IMR-90 (cell line): ENCODE results near the gene EPHA2. TPM values are rescaled to one million over a fixed set of nuclear protein-coding genes. Genes with fewer than 3 reads are reported as not detected.

Experiments
- ATAC-seq: fragments of 200-7000 bp; cut with Tn5 transposase; 2 replicates; pipeline ENCODE4 v1.9.1; 2020; ENCODE audit warnings: low read depth, mild to moderate bottlenecking, moderate library complexity
- BruUV-seq: library from RNA; stranded (reverse); fragments of 400-500 nt; replicated peaks from 2 replicates; lab custom pipeline; 2021; lab: Mats Ljungman, UMichigan
- CTCF ChIA-PET: fragments of 300-600 bp; formaldehyde crosslinking; extraction: SDS; loops from one replicate; lab custom pipeline; 2021; ENCODE audit warnings: antibody characterized with exemption; lab: Yijun Ruan, JAX
- POLR2A ChIA-PET: fragments of 300-600 bp; sonication (Branson Sonifier 250); formaldehyde crosslinking; loops from one replicate; lab custom pipeline; 2022; ENCODE audit warnings: antibody characterized with exemption; ENCODE audit not compliant: unreplicated experiment; lab: Charles Lee
- DNase-seq: peaks from one replicate; pipeline ENCODE4 v3.0.0; 2013
- H2AFZ ChIP-seq: replicated peaks from 2 replicates; pipeline ENCODE3; 2013; ENCODE audit warnings: low read length, mild to moderate bottlenecking; ENCODE audit not compliant: poor library complexity
- H2AK5ac ChIP-seq: 2 replicates; pipeline ENCODE4 v1.6.1; 2013; ENCODE audit warnings: low read depth, low read length, inconsistent platforms
- H2AK9ac ChIP-seq: replicated peaks from 2 replicates; pipeline ENCODE3; 2013; ENCODE audit warnings: mild to moderate bottlenecking, low read depth, low read length, moderate library complexity; ENCODE audit not compliant: poor library complexity
- H2BK120ac ChIP-seq: 2 replicates; pipeline ENCODE4 v1.6.1; 2013; ENCODE audit warnings: low read depth, low read length, inconsistent platforms
- H2BK15ac ChIP-seq: 3 replicates; pipeline ENCODE4 v1.6.1; 2013; ENCODE audit warnings: low read depth, low read length, inconsistent platforms
- H2BK20ac ChIP-seq: 2 replicates; pipeline ENCODE4 v1.6.1; 2013; ENCODE audit warnings: low read depth, mild to moderate bottlenecking, inconsistent platforms, low read length, moderate library complexity
- H2BK5ac ChIP-seq: 2 replicates; pipeline ENCODE4 v1.6.1; 2013; ENCODE audit warnings: mild to moderate bottlenecking, low read depth, low read length, inconsistent platforms; ENCODE audit not compliant: poor library complexity, severe bottlenecking
- H3K14ac ChIP-seq: replicated peaks from 2 replicates; pipeline ENCODE4 v1.6.1; 2013; ENCODE audit warnings: low read depth, low read length, inconsistent platforms
- H3K18ac ChIP-seq: 2 replicates; pipeline ENCODE4 v1.6.1; 2013; ENCODE audit warnings: low read depth, low read length, control low read depth
- H3K23ac ChIP-seq: 2 replicates; pipeline ENCODE4 v1.6.1; 2013; ENCODE audit warnings: low read depth, low read length, inconsistent platforms
- H3K27ac ChIP-seq: 2 replicates; pipeline ENCODE4 v1.5.1; 2013; ENCODE audit warnings: mild to moderate bottlenecking, control low read depth, low read length; ENCODE audit not compliant: insufficient read depth
- H3K27me3 ChIP-seq: 2 replicates; pipeline ENCODE4 v1.6.1; 2013; ENCODE audit warnings: low read length; ENCODE audit not compliant: control insufficient read depth, insufficient read depth
- H3K36me3 ChIP-seq: 2 replicates; pipeline ENCODE4 v1.6.1; 2013; ENCODE audit warnings: low read length, mixed read lengths; ENCODE audit not compliant: control insufficient read depth, insufficient read depth
- H3K4ac ChIP-seq: 2 replicates; pipeline ENCODE4 v1.6.1; 2013; ENCODE audit warnings: low read depth, low read length, inconsistent platforms
- H3K4me1 ChIP-seq: 2 replicates; pipeline ENCODE4 v1.6.1; 2013; ENCODE audit warnings: low read length, mixed read lengths; ENCODE audit not compliant: control insufficient read depth, insufficient read depth
- H3K4me2 ChIP-seq: 2 replicates; pipeline ENCODE4 v1.6.1; 2013; ENCODE audit warnings: low read depth, mild to moderate bottlenecking, control low read depth, low read length, moderate library complexity
- H3K4me3 ChIP-seq: 2 replicates; pipeline ENCODE4 v1.5.1; 2013; ENCODE audit warnings: low read depth, mild to moderate bottlenecking, control low read depth, low read length, moderate library complexity; ENCODE audit not compliant: insufficient read depth
- H3K56ac ChIP-seq: 2 replicates; pipeline ENCODE4 v1.6.1; 2013; ENCODE audit warnings: low read length, inconsistent platforms; ENCODE audit not compliant: insufficient read depth; ENCODE audit errors: extremely low read depth
- H3K79me1 ChIP-seq, 2 experiments: 2 replicates each; pipeline ENCODE4 v1.6.1; 2013; ENCODE audit warnings: low read length in 2 of 2, inconsistent platforms in 1 of 2, low read depth in 1 of 2
- H3K9ac ChIP-seq: 2 replicates; pipeline ENCODE4 v1.6.1; 2013; ENCODE audit warnings: low read depth, low read length, control low read depth
- H3K9me1 ChIP-seq: 2 replicates; pipeline ENCODE4 v1.6.1; 2013; ENCODE audit warnings: low read length, inconsistent platforms; ENCODE audit not compliant: insufficient read depth
- H3K9me3 ChIP-seq: 2 replicates; pipeline ENCODE4 v1.6.1; 2013; ENCODE audit warnings: low read length; ENCODE audit not compliant: control insufficient read depth, insufficient read depth
- H4K20me1 ChIP-seq: 2 replicates; pipeline ENCODE4 v1.6.1; 2013; ENCODE audit warnings: low read length, inconsistent platforms; ENCODE audit not compliant: insufficient read depth
- H4K5ac ChIP-seq: 2 replicates; pipeline ENCODE4 v1.6.1; 2013; ENCODE audit warnings: mild to moderate bottlenecking, low read depth, low read length, control low read depth
- H4K8ac ChIP-seq, 2 experiments: 2 replicates each; pipeline ENCODE4 v1.6.1; 2013; ENCODE audit warnings: low read depth in 2 of 2, low read length in 2 of 2, control low read depth in 1 of 2, inconsistent platforms in 1 of 2
- H4K91ac ChIP-seq: 2 replicates; pipeline ENCODE4 v1.6.1; 2013; ENCODE audit warnings: low read depth, low read length, inconsistent platforms; ENCODE audit not compliant: insufficient read depth
- BHLHE40 ChIP-seq: fragments of 150-350 bp; IDR thresholded peaks from 2 replicates; pipeline ENCODE4 v1.6.1; 2016; ENCODE audit warnings: mild to moderate bottlenecking, low read depth, low read length
- CHD1 ChIP-seq: IDR thresholded peaks from 2 replicates; pipeline ENCODE4 v1.6.1; 2012; ENCODE audit warnings: low read depth, low read length, improper control_type of control experiment
- FOS ChIP-seq: fragments of 150-350 bp; IDR thresholded peaks from 2 replicates; pipeline ENCODE4 v1.6.1; 2016; ENCODE audit warnings: low read depth, low read length
- MAFK ChIP-seq: IDR thresholded peaks from 2 replicates; pipeline ENCODE4 v1.6.1; 2012; ENCODE audit warnings: low read depth, low read length, improper control_type of control experiment
- MAZ ChIP-seq: IDR thresholded peaks from 2 replicates; pipeline ENCODE4 v1.6.1; 2012; ENCODE audit warnings: low read depth, mild to moderate bottlenecking, low read length, improper control_type of control experiment, moderate library complexity, borderline replicate concordance
- MXI1 ChIP-seq: IDR thresholded peaks from 2 replicates; pipeline ENCODE4 v1.6.1; 2012; ENCODE audit warnings: low read depth, mild to moderate bottlenecking, low read length, moderate library complexity, borderline replicate concordance
- NFE2L2 ChIP-seq: fragments of 150-350 bp; IDR thresholded peaks from 2 replicates; pipeline ENCODE4 v1.6.1; 2016; ENCODE audit warnings: low read depth, mild to moderate bottlenecking, low read length
- POLR2A ChIP-seq: IDR thresholded peaks from 2 replicates; pipeline ENCODE4 v1.6.1; 2012; ENCODE audit warnings: mild to moderate bottlenecking, low read depth, low read length
- RAD21 ChIP-seq: IDR thresholded peaks from 2 replicates; pipeline ENCODE4 v1.6.1; 2012; ENCODE audit warnings: low read length, improper control_type of control experiment
- RCOR1 ChIP-seq: IDR thresholded peaks from 2 replicates; pipeline ENCODE4 v1.6.1; 2012; ENCODE audit warnings: mild to moderate bottlenecking, low read length, improper control_type of control experiment; ENCODE audit not compliant: insufficient replicate concordance
- RFX5 ChIP-seq: IDR thresholded peaks from 2 replicates; pipeline ENCODE4 v1.8.0; 2012; ENCODE audit warnings: low read depth, mild to moderate bottlenecking, low read length, moderate library complexity
- SMC3 ChIP-seq: fragments of 150-350 bp; IDR thresholded peaks from 2 replicates; pipeline ENCODE4 v1.6.1; 2016; ENCODE audit warnings: low read depth, mild to moderate bottlenecking, antibody characterized with exemption, low read length, moderate library complexity
- WGBS, 2 experiments: methylation state at CpG; one replicate each; pipeline versions ENCODE4 v1.1.5 to v1.1.7; 2013; ENCODE audit warnings: missing lambda C conversion rate in 2 of 2; ENCODE audit not compliant: insufficient read length in 1 of 2; ENCODE audit errors: extremely low coverage in 2 of 2; 5-methylcytosine and 5-hydroxymethylcytosine counted together
- dilution Hi-C: fragments of 300-500 bp; cut with HindIII; formaldehyde crosslinking; loops from one replicate; pipeline ENCODE4 v1.14.3; 2018; ENCODE audit warnings: low sequenced_read_pairs; ENCODE audit not compliant: unreplicated experiment
- in situ Hi-C: fragments of 300-500 bp; cut with MboI; formaldehyde crosslinking; loops from 3 replicates; pipeline ENCODE4 v1.14.3; 2019; ENCODE audit warnings: low sequenced_read_pairs, inconsistent platforms, mixed read lengths
- intact Hi-C: fragments of 100-400 bp; cut with micrococcal nuclease; formaldehyde crosslinking; loops from 2 replicates; pipeline ENCODE4 v1.10.0; 2022
- polyA plus RNA-seq, 3 experiments: library from polyadenylated mRNA; depleted of rRNA; stranded (reverse); fragments of >200 nt; gene quantifications; 2 replicates each; pipeline ENCODE4 v1.2.3, GENCODE V29; 2012; ENCODE audit warnings: low replicate concordance in 1 of 3
- total RNA-seq: library from RNA; depleted of rRNA; stranded (reverse); fragments of >200 nt; gene quantifications from 2 replicates; pipeline ENCODE4 v1.2.3, GENCODE V29; 2012
- TF ChIP-seq, protein P1 (sequence below): conservative IDR thresholded peaks from 2 replicates; pipeline ENCODE4 v1.5.1; 2012; ENCODE audit warnings: mild to moderate bottlenecking, low read depth, low read length, improper control_type of control experiment
- TF ChIP-seq, protein P2 (sequence below): fragments of 150-350 bp; IDR thresholded peaks from 2 replicates; pipeline ENCODE4 v1.6.1; 2016; ENCODE audit warnings: low read depth, mild to moderate bottlenecking, low read length, moderate library complexity, borderline replicate concordance

Gene EPHA2
- total and polyA plus RNA-seq, 2 of the 4 experiments (the other 2 are of a cell fraction) = 24.0 to 72.6 TPM

DNA sequence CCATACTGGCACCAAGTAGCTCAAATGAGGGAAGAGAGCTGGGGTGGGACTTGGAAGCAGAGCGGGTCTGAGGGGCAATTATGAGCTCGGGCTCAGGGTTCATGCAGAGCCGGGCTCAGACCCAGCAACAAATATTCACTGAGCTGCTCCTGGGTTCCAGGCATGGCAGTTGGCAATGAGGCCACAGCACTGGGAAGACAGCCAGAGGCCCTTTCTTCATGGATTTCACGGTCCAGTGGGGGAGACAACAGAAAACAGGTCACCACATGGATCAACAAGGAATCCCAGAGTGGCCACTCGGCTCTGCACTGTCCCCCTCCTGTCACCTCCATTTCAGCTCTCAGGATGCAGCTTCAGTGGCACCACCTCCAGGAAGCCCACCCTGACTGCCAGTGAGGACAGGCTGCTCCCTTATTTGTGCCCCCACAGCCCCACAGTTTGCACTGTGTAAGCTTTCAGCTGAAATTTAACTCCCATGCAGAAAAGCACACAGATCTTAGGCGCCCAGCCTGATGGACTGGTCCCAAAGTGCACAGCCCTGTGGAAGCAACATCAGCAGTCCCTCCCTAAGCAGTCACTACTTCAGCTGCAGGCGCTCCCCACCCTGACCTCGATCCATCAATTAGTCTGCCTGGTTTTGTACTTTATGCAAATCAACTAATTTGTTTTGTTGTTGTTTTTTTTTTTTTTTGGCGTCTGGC lies 34.2 kb upstream of the EPHA2 start (continued):
- TF ChIP-seq BHLHE40 = no peak

DNA sequence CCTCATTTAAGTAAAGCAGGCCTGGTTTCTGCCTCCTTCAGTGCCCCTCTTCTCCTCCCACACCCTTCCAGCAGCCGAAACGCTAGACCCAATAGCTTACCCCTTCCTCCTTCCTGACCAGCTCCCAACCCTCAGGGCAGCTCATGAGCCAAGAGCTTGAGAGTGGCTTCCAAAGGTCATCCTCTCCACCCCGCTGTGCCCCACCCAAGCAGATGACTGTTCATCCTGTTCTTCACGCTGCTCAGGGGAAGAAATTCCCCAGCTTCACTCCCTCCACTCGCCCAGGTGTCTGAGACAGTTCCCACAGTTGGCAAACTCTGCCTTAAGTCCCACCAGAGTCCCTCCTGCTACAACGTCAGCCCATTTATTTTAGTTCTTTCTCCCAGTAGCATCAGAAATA lies 33.1 kb upstream of the EPHA2 start:
- Histone ChIP-seq H3K9ac (no peak overlapping the region), H3K27me3 (no peaks in the 10 kb centered on the region), H3K79me1 (no peaks in the 10 kb centered on the region), H3K27ac (no peak overlapping the region), H3K36me3 (no peaks in the 10 kb centered on the region), H2AK5ac (peak overlapping the region; percentile 72; the same call in 1 of the 2 replicates), H4K20me1 (no peaks in the 10 kb centered on the region), H3K4me3 (no peak overlapping the region), H2BK15ac (0 out of 3 replicates have a peak overlapping the region, but pooled peaks have one; percentile 15), H2BK5ac (no peak overlapping the region), H3K4me2 (no peak overlapping the region), H3K4me1 (peaks cover 4% of the 10 kb centered on the region), H3K14ac (no peak overlapping the region), H3K4ac (peak overlapping the region; percentile 11; the same call in 1 of the 2 replicates), H3K18ac (no peak overlapping the region), H2AK9ac (no peak overlapping the region), H4K8ac (no peak overlapping the region), H4K91ac (no peak overlapping the region; the same call in 1 of the 2 replicates), H3K9me1 (no peaks in the 10 kb centered on the region), H4K5ac (no peak overlapping the region), H2AFZ (peak overlapping the region; percentile 70), H3K23ac (no peak overlapping the region), H2BK20ac (no peak overlapping the region), H3K56ac (no peak overlapping the region), H3K9me3 (no peaks in the 10 kb centered on the region), H2BK120ac (no peak overlapping the region)
- in situ Hi-C loops = loop anchor here (25.0 kb wide), 1 partner anchor 402 kb away; no protein-coding TSS in a partner anchor
- 20% methylated on average over 1 of the region's 6 CpGs; no CpG with 5 or more reads in 1 of the 2 experiments for WGBS, 2 experiments
- dilution Hi-C loops = no loop called here
- intact Hi-C loops = loop anchor here (5.0 kb wide), 1 partner anchor 173 kb away; no protein-coding TSS in a partner anchor
- BruUV-seq = no TSS peak
- ChIA-PET CTCF (interaction anchor here (1.5 to 2.5 kb wide), 2 partner anchors 107 to 110 kb away, joined by 6 to 13 read pairs; no protein-coding TSS in a partner anchor), POLR2A (interaction anchor here (0.6 kb wide), 1 partner anchor 18 kb away, joined by 3 read pairs; no protein-coding TSS in a partner anchor)
- DNase-seq (no peak), ATAC-seq (no peak)
- TF ChIP-seq SMC3 (no peak), MXI1 (no peak), MAZ (no peak), RCOR1 (no peak), MAFK (no peak), CHD1 (no peak), NFE2L2 (no peak), FOS (no peak), RFX5 (no peak), RAD21 (no peak), BHLHE40 (no peak), POLR2A (no peak)
- TF ChIP-seq, protein P1, sequence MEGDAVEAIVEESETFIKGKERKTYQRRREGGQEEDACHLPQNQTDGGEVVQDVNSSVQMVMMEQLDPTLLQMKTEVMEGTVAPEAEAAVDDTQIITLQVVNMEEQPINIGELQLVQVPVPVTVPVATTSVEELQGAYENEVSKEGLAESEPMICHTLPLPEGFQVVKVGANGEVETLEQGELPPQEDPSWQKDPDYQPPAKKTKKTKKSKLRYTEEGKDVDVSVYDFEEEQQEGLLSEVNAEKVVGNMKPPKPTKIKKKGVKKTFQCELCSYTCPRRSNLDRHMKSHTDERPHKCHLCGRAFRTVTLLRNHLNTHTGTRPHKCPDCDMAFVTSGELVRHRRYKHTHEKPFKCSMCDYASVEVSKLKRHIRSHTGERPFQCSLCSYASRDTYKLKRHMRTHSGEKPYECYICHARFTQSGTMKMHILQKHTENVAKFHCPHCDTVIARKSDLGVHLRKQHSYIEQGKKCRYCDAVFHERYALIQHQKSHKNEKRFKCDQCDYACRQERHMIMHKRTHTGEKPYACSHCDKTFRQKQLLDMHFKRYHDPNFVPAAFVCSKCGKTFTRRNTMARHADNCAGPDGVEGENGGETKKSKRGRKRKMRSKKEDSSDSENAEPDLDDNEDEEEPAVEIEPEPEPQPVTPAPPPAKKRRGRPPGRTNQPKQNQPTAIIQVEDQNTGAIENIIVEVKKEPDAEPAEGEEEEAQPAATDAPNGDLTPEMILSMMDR = no peak
- TF ChIP-seq, protein P2, sequence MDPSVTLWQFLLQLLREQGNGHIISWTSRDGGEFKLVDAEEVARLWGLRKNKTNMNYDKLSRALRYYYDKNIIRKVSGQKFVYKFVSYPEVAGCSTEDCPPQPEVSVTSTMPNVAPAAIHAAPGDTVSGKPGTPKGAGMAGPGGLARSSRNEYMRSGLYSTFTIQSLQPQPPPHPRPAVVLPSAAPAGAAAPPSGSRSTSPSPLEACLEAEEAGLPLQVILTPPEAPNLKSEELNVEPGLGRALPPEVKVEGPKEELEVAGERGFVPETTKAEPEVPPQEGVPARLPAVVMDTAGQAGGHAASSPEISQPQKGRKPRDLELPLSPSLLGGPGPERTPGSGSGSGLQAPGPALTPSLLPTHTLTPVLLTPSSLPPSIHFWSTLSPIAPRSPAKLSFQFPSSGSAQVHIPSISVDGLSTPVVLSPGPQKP = no peak
